ENCODE measurements around the gene CMTM3. TPM values are rescaled to one million over a fixed set of nuclear protein-coding genes. Genes with fewer than 3 reads are reported as not detected.

Gene CMTM3
- total and polyA plus RNA-seq, 9 of the 15 experiments (the other 6 are each of a cell fraction or from before 2014, with no cell fraction given) = 4.6 to 33.4 (median 17.5) TPM

DNA sequence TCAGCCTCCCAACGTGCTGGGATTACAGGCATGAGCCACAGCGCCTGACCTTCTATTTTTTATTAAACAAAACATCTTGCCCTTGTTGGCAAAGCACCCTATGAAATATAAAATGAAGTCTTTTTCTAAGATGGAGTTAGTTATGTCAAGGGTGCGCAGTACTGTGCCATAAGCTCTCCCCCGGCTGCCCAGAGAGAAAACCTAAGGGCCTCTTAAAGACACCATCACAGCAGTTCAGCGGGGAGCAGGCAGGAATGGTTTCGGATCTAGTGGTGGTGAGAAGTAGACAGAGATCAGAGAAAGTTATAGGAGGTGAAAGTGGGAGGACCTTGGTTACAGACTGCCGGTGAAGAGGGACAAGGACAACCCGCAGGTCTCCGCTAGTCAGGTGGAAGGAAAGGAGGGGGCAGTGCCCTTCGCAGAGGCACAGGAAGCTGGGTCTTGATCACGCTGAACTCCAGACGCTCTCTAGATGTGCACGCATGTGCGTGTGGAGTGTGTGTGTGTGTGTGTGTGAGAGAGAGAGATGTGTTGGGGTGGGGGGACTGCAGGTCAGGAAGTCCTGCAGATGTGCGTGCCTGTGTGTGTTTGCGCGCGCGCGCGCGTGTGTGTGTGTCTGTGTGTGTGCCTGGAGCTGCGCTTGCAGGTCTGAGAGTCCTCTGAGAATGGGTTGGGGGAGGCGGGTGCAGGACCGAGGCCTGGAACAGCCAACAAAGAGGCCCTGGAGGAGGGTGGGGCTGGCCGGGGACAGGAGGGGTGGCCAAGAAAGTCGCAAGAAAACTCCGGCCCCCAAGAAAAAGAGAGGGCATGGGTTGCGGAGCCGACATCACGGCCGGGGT, 748 bp upstream of the CMTM3 start (continued):
- TF ChIP-seq, protein P1, sequence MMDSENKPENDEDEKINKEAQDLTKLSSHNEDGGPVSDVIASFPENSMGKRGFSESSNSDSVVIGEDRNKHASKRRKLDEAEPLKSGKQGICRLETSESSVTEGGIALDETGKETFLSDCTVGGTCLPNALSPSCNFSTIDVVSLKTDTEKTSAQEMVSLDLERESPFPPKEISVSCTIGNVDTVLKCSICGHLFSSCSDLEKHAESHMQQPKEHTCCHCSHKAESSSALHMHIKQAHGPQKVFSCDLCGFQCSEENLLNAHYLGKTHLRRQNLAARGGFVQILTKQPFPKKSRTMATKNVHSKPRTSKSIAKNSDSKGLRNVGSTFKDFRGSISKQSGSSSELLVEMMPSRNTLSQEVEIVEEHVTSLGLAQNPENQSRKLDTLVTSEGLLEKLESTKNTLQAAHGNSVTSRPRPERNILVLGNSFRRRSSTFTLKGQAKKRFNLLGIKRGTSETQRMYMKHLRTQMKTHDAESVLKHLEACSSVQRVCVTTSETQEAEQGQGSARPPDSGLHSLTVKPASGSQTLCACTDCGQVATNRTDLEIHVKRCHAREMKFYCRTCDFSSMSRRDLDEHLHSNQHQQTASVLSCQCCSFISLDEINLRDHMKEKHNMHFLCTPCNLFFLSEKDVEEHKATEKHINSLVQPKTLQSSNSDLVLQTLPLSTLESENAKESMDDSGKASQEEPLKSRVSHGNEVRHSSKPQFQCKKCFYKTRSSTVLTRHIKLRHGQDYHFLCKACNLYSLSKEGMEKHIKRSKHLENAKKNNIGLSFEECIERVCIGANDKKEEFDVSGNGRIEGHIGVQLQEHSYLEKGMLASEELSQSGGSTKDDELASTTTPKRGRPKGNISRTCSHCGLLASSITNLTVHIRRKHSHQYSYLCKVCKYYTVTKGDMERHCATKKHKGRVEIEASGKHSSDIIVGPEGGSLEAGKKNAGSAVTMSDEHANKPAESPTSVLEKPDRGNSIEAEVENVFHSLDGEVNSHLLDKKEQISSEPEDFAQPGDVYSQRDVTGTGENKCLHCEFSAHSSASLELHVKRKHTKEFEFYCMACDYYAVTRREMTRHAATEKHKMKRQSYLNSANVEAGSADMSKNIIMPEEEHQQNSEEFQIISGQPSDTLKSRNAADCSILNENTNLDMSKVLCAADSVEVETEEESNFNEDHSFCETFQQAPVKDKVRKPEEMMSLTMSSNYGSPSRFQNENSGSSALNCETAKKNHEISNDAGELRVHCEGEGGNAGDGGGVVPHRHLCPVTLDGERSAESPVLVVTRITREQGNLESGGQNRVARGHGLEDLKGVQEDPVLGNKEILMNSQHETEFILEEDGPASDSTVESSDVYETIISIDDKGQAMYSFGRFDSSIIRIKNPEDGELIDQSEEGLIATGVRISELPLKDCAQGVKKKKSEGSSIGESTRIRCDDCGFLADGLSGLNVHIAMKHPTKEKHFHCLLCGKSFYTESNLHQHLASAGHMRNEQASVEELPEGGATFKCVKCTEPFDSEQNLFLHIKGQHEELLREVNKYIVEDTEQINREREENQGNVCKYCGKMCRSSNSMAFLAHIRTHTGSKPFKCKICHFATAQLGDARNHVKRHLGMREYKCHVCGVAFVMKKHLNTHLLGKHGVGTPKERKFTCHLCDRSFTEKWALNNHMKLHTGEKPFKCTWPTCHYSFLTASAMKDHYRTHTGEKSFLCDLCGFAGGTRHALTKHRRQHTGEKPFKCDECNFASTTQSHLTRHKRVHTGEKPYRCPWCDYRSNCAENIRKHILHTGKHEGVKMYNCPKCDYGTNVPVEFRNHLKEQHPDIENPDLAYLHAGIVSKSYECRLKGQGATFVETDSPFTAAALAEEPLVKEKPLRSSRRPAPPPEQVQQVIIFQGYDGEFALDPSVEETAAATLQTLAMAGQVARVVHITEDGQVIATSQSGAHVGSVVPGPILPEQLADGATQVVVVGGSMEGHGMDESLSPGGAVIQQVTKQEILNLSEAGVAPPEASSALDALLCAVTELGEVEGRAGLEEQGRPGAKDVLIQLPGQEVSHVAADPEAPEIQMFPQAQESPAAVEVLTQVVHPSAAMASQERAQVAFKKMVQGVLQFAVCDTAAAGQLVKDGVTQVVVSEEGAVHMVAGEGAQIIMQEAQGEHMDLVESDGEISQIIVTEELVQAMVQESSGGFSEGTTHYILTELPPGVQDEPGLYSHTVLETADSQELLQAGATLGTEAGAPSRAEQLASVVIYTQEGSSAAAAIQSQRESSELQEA (IDR thresholded peaks at IDR 0.05; ENCODE audit: low read depth) = no peak
- TF ChIP-seq, protein P2, sequence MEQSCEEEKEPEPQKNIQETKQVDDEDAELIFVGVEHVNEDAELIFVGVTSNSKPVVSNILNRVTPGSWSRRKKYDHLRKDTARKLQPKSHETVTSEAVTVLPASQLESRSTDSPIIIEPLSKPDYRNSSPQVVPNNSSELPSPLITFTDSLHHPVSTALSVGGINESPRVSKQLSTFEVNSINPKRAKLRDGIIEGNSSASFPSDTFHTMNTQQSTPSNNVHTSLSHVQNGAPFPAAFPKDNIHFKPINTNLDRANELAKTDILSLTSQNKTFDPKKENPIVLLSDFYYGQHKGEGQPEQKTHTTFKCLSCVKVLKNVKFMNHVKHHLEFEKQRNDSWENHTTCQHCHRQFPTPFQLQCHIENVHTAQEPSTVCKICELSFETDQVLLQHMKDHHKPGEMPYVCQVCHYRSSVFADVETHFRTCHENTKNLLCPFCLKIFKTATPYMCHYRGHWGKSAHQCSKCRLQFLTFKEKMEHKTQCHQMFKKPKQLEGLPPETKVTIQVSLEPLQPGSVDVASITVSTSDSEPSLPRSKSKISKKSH (CRISPR knock-in tag; IDR thresholded peaks at IDR 0.05) = no peak
- TF ChIP-seq ZNF699 (CRISPR knock-in tag; IDR thresholded peaks at IDR 0.05; ENCODE audit: insufficient replicate concordance) (no peak), ZNF408 (CRISPR knock-in tag; IDR thresholded peaks at IDR 0.05; ENCODE audit: low read depth) (no peak), SMARCA4 (IDR thresholded peaks at IDR 0.05) (peak; percentile 62; the same call in 1 of the 2 replicates), ZNF316 (IDR thresholded peaks at IDR 0.05) (peak; percentile 43), NR4A1 (CRISPR knock-in tag; IDR thresholded peaks at IDR 0.05) (no peak), NR4A1 (tag; IDR thresholded peaks at IDR 0.05) (peak; percentile 95), ELF1 (tag; IDR thresholded peaks at IDR 0.05) (no peak), KDM2B (CRISPR knock-in tag; IDR thresholded peaks at IDR 0.05) (no peak)
- TF ChIP-seq, protein P3, sequence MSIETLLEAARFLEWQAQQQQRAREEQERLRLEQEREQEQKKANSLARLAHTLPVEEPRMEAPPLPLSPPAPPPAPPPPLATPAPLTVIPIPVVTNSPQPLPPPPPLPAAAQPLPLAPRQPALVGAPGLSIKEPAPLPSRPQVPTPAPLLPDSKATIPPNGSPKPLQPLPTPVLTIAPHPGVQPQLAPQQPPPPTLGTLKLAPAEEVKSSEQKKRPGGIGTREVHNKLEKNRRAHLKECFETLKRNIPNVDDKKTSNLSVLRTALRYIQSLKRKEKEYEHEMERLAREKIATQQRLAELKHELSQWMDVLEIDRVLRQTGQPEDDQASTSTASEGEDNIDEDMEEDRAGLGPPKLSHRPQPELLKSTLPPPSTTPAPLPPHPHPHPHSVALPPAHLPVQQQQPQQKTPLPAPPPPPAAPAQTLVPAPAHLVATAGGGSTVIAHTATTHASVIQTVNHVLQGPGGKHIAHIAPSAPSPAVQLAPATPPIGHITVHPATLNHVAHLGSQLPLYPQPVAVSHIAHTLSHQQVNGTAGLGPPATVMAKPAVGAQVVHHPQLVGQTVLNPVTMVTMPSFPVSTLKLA (conservative IDR thresholded peaks at IDR 0.05) = peak; percentile 31 to 61; a peak in 2 of 4 replicates
- TF ChIP-seq, protein P4, sequence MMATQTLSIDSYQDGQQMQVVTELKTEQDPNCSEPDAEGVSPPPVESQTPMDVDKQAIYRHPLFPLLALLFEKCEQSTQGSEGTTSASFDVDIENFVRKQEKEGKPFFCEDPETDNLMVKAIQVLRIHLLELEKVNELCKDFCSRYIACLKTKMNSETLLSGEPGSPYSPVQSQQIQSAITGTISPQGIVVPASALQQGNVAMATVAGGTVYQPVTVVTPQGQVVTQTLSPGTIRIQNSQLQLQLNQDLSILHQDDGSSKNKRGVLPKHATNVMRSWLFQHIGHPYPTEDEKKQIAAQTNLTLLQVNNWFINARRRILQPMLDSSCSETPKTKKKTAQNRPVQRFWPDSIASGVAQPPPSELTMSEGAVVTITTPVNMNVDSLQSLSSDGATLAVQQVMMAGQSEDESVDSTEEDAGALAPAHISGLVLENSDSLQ (IDR thresholded peaks at IDR 0.05) = no peak
- TF ChIP-seq, protein P5, sequence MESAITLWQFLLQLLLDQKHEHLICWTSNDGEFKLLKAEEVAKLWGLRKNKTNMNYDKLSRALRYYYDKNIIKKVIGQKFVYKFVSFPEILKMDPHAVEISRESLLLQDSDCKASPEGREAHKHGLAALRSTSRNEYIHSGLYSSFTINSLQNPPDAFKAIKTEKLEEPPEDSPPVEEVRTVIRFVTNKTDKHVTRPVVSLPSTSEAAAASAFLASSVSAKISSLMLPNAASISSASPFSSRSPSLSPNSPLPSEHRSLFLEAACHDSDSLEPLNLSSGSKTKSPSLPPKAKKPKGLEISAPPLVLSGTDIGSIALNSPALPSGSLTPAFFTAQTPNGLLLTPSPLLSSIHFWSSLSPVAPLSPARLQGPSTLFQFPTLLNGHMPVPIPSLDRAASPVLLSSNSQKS (CRISPR knock-in tag; IDR thresholded peaks at IDR 0.05) = no peak
